GM19025 (cell line): ENCODE measurements around the gene GPS2.

ENCODE experiments used
- ATAC-seq: cut with Tn5 transposase; IDR thresholded peaks from one replicate; pipeline ENCODE4 v1.9.1; 2021; ENCODE audit warnings: mild to moderate bottlenecking, low read depth, moderate library complexity; ENCODE audit not compliant: unreplicated experiment

The GPS2 gene

GRCh38 chr17:7262935-7263800, 52.0 kb downstream of the GPS2 start:
- no peak for ATAC-seq
